ENCODE measurements around the gene IWS1. TPM values are rescaled to one million over a fixed set of nuclear protein-coding genes. Genes with fewer than 3 reads are reported as not detected.

Gene IWS1
- total RNA-seq, 2 experiments from 2014 or later: 52.3 to 53.7 TPM

DNA sequence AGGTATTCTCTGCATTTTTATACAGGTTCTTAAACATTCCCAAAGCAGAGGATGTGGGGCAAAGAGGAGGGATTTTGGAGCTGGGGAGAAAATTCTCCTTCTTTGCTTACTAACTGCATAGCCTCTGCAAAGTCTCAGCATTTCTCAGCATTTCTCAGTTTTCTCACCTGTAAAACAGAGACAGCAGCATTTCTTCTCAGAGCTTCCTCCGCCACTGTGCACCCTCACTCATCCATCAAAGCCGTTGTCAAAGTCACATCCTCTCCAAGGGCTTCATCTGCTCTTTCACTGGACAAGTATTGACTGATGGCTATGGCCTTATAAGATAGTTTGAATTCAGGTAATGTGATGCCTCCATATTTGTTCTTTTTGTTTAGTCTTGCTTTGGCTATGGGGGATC is 26.6 kb upstream of the IWS1 start:
- CTCF ChIA-PET: interaction anchor here (1.3 kb wide), 1 partner anchor 24 kb away, joined by 3 read pairs; no protein-coding TSS in a partner anchor
- intact Hi-C loops (cut with micrococcal nuclease): no loop called here
- Mint-ChIP-seq H3K27me3 (peaks cover 6% of the 10 kb centered on the region), H3K27ac (no peak overlapping the region), H3K4me3 (no peak overlapping the region), H3K36me3 (ENCODE audit: low read depth) (no peaks in the 10 kb centered on the region), H3K4me1 (ENCODE audit: low read depth) (no peaks in the 10 kb centered on the region), H3K9me3 (peaks cover 6% of the 10 kb centered on the region)
- no peak for DNase-seq
- ATAC-seq: no peak
- POLR2A ChIA-PET: no interaction called here
- TF ChIP-seq CTCF (IDR thresholded peaks at IDR 0.05): no peak

DNA sequence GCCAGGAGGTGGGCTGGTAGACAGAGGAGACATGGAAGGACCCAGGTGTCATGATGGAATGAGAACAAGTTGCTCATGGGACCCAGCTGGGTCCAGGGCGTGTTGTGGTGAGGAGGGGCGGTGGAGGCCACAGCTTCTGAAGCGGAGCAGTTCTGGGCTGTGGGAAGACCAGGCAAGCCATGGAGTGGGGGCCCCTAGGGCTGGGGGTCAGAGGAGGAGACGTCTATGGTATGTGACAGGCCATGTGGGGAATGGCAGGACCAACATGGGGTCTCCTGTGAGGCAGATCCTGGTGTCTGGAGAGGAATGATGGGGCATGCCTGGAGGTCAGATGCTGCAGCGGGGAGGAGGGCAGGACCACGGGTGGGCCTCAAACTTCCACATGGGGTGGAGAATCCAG is 26.0 kb upstream of the IWS1 start:
- Mint-ChIP-seq H3K36me3 (ENCODE audit: low read depth) (no peaks in the 10 kb centered on the region), H3K27ac (no peak overlapping the region), H3K27me3 (peaks cover 6% of the 10 kb centered on the region), H3K4me1 (ENCODE audit: low read depth) (no peaks in the 10 kb centered on the region), H3K4me3 (no peak overlapping the region), H3K9me3 (peaks cover 6% of the 10 kb centered on the region)
- no peak for TF ChIP-seq CTCF (IDR thresholded peaks at IDR 0.05)
- ATAC-seq: no peak
- ChIA-PET CTCF (interaction anchor here (1.3 kb wide), 1 partner anchor 23 kb away, joined by 3 read pairs; no protein-coding TSS in a partner anchor), POLR2A (no interaction called here)
- intact Hi-C loops (cut with micrococcal nuclease): no loop called here
- no peak for DNase-seq

GRCh38 chr2:127551221-127551930 is 25.1 kb upstream of the IWS1 start:
- H3K27ac Mint-ChIP-seq: no peak overlapping the region
- ATAC-seq (no peak), DNase-seq (no peak)
- no peak for TF ChIP-seq CTCF (IDR thresholded peaks at IDR 0.05)
- intact Hi-C loops (cut with micrococcal nuclease): no loop called here
- H3K9me3 Mint-ChIP-seq: no peaks in the 10 kb centered on the region
- no peaks in the 10 kb centered on the region for H3K4me1 Mint-ChIP-seq (ENCODE audit: low read depth)
- POLR2A ChIA-PET: interaction anchor here (0.9 kb wide), 1 partner anchor 22 kb away, joined by 3 read pairs; no protein-coding TSS in a partner anchor
- H3K27me3 Mint-ChIP-seq: peaks cover 13% of the 10 kb centered on the region
- CTCF ChIA-PET: interaction anchor here (1.0 to 1.7 kb wide), 3 partner anchors 13 to 99 kb away, joined by 3 to 4 read pairs (median 4); no protein-coding TSS in a partner anchor
- H3K4me3 Mint-ChIP-seq: no peak overlapping the region
- no peaks in the 10 kb centered on the region for H3K36me3 Mint-ChIP-seq (ENCODE audit: low read depth)

DNA sequence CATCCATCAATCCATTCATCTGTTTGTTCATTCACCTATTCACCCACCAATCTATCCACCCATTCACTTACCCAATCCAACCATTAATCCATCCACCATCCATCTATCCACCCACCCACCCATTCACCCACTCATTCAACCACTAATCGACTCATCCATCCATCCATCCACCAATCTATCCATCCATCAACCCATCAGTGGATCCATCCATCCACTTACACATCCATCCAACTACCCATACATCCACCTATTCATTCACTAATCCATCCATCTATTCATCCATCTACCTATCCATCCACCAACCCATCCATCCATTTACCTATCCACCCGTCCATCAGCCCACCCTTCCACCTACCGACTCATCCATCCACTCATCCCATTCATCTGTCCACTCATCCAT is 20.5 kb upstream of the IWS1 start:
- intact Hi-C loops (cut with micrococcal nuclease): no loop called here
- ChIA-PET CTCF (no interaction called here), POLR2A (interaction anchor here (0.9 kb wide), 1 partner anchor 20 kb away, joined by 3 read pairs; the partner anchor contains the start of gene IWS1)
- peaks cover 11% of the 10 kb centered on the region for H3K27me3 Mint-ChIP-seq
- no peak overlapping the region for H3K27ac Mint-ChIP-seq
- H3K9me3 Mint-ChIP-seq: no peaks in the 10 kb centered on the region
- H3K4me3 Mint-ChIP-seq: no peak overlapping the region
- ATAC-seq: no peak
- H3K36me3 Mint-ChIP-seq (ENCODE audit: low read depth): no peaks in the 10 kb centered on the region
- DNase-seq: no peak
- no peaks in the 10 kb centered on the region for H3K4me1 Mint-ChIP-seq (ENCODE audit: low read depth)
- TF ChIP-seq CTCF (IDR thresholded peaks at IDR 0.05): no peak

DNA sequence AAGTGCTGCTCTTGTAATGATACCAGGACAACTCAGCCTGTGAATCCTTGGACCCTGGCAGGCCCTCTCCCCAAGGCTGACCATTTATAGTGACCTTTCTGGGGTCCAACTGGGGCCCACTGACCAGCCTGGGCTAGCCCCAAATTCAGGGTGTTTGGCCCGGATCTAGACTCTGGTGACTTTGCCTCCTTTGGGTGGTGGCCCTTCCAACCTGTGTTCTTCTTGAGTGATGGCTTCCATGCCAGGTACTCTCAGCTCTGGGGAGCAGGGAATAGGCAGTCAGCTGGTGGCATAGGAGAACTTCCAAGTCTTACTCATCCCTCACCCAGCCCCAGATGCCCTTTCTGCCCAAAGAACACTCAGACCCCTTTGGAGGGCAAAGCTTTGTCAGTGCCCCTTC is 19.5 kb upstream of the IWS1 start:
- TF ChIP-seq CTCF (IDR thresholded peaks at IDR 0.05): no peak
- DNase-seq: no peak
- Mint-ChIP-seq H3K9me3 (no peaks in the 10 kb centered on the region), H3K4me1 (ENCODE audit: low read depth) (no peaks in the 10 kb centered on the region), H3K36me3 (ENCODE audit: low read depth) (no peaks in the 10 kb centered on the region), H3K27ac (no peak overlapping the region), H3K4me3 (no peak overlapping the region), H3K27me3 (peaks cover 11% of the 10 kb centered on the region)
- CTCF ChIA-PET: no interaction called here
- POLR2A ChIA-PET: interaction anchor here (0.9 kb wide), 1 partner anchor 19 kb away, joined by 3 read pairs; the partner anchor contains the start of gene IWS1
- intact Hi-C loops (cut with micrococcal nuclease): no loop called here
- ATAC-seq: no peak
